Hepatocyte (in vitro differentiated cells): Measurements from ENCODE around the gene NLRC3. TPM values are rescaled to one million over a fixed set of nuclear protein-coding genes. Genes with fewer than 3 reads are reported as not detected.

Source experiments
- DNase-seq: peaks from one replicate; pipeline ENCODE4 v3.0.0-alpha.2; 2016; ENCODE audit warnings: low spot score
- H2AFZ ChIP-seq: fragments of 200-600 bp; sonication (generic); 2 replicates; pipeline ENCODE4 v1.6.0; 2016; ENCODE audit warnings: antibody characterized with exemption, mild to moderate bottlenecking
- H3K27ac ChIP-seq: fragments of 200-600 bp; sonication (generic); 2 replicates; pipeline ENCODE4 v1.5.1; 2016; ENCODE audit warnings: mild to moderate bottlenecking
- H3K27me3 ChIP-seq: fragments of 200-600 bp; sonication (generic); 2 replicates; pipeline ENCODE4 v1.6.1; 2016
- H3K36me3 ChIP-seq: fragments of 200-600 bp; sonication (generic); replicated peaks from 2 replicates; pipeline ENCODE4 v1.5.1; 2016; ENCODE audit warnings: low read depth; ENCODE audit not compliant: insufficient read depth
- H3K4me1 ChIP-seq: fragments of 200-600 bp; sonication (generic); 2 replicates; pipeline ENCODE4 v1.5.1; 2016; ENCODE audit warnings: mild to moderate bottlenecking, moderate library complexity; ENCODE audit not compliant: insufficient read depth
- H3K4me2 ChIP-seq: fragments of 200-600 bp; sonication (generic); 2 replicates; pipeline ENCODE4 v1.6.0; 2016
- H3K4me3 ChIP-seq: fragments of 200-600 bp; sonication (generic); 2 replicates; pipeline ENCODE4 v1.5.1; 2016; ENCODE audit warnings: mild to moderate bottlenecking
- H3K79me2 ChIP-seq: fragments of 200-600 bp; sonication (generic); 2 replicates; pipeline ENCODE4 v1.6.0; 2017; ENCODE audit warnings: mild to moderate bottlenecking
- H3K9me2 ChIP-seq: fragments of 200-600 bp; sonication (generic); replicated peaks from 2 replicates; pipeline ENCODE4 v1.6.0; 2017; ENCODE audit warnings: mild to moderate bottlenecking; ENCODE audit not compliant: insufficient read depth
- H3K9me3 ChIP-seq: fragments of 200-600 bp; sonication (generic); 2 replicates; pipeline ENCODE4 v1.5.1; 2016; ENCODE audit warnings: low read depth, mild to moderate bottlenecking
- H4K20me1 ChIP-seq: fragments of 200-600 bp; sonication (generic); 2 replicates; pipeline ENCODE4 v1.6.0; 2016; ENCODE audit warnings: mild to moderate bottlenecking; ENCODE audit not compliant: insufficient read depth, poor library complexity, severe bottlenecking
- EZH2 ChIP-seq: fragments of 200-600 bp; sonication (generic); IDR thresholded peaks from 2 replicates; pipeline ENCODE4 v1.6.1; 2016; ENCODE audit warnings: antibody characterized with exemption, mild to moderate bottlenecking, borderline replicate concordance
- EZH2phosphoT487 ChIP-seq: fragments of 200-600 bp; sonication (generic); IDR thresholded peaks from one replicate; pipeline ENCODE4 v1.6.1; 2018; ENCODE audit warnings: antibody characterized with exemption, mild to moderate bottlenecking, low read depth, moderate library complexity; ENCODE audit not compliant: unreplicated experiment, severe bottlenecking
- WGBS: methylation state at CpG from one replicate; pipeline ENCODE4 v1.1.6; 2016; ENCODE audit warnings: low lambda C conversion rate; ENCODE audit errors: missing lambda C conversion rate; 5-methylcytosine and 5-hydroxymethylcytosine counted together
- polyA plus RNA-seq: library from polyadenylated mRNA; unstranded; fragments of >200 nt; fragmentation: Nextera tagmentation; extraction: Ambion mirVana; gene quantifications from 2 replicates; pipeline ENCODE4 v1.2.1, GENCODE V29; 2016
- total RNA-seq: library from RNA; depleted of rRNA; stranded (reverse); fragments of >200 nt; gene quantifications from 2 replicates; pipeline ENCODE4 v1.2.3, GENCODE V29; 2014
- TF ChIP-seq, protein P1 (sequence below): fragments of 200-600 bp; sonication (generic); IDR thresholded peaks from 2 replicates; pipeline ENCODE4 v1.5.1; 2016; ENCODE audit warnings: antibody characterized with exemption, mild to moderate bottlenecking; ENCODE audit not compliant: poor library complexity

NLRC3 gene
- total and polyA plus RNA-seq, 2 experiments from 2014 or later: 0.10 to 0.15 TPM

DNA sequence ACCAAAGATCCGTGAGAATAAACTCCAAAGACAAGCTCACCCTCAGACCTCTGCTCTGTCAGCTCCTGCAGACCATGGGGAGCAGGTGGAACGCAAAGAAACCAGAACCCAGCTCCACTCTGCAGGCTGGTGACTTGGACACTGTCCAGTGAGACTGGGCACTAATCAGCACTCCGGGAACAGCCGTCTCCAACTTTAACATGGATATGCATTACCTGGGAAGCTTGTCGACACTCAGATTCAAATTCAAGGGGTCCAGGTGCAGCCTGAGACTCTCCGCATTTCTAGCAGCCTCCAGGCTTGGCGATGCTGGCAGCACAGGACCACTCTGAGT, 25.1 kb upstream of the NLRC3 start:
- H3K36me3 ChIP-seq: no peaks in the 10 kb centered on the region
- H4K20me1 ChIP-seq: no peaks in the 10 kb centered on the region
- H3K9me3 ChIP-seq: peaks cover 5% of the 10 kb centered on the region
- no peaks in the 10 kb centered on the region for H3K79me2 ChIP-seq
- TF ChIP-seq, protein P1, sequence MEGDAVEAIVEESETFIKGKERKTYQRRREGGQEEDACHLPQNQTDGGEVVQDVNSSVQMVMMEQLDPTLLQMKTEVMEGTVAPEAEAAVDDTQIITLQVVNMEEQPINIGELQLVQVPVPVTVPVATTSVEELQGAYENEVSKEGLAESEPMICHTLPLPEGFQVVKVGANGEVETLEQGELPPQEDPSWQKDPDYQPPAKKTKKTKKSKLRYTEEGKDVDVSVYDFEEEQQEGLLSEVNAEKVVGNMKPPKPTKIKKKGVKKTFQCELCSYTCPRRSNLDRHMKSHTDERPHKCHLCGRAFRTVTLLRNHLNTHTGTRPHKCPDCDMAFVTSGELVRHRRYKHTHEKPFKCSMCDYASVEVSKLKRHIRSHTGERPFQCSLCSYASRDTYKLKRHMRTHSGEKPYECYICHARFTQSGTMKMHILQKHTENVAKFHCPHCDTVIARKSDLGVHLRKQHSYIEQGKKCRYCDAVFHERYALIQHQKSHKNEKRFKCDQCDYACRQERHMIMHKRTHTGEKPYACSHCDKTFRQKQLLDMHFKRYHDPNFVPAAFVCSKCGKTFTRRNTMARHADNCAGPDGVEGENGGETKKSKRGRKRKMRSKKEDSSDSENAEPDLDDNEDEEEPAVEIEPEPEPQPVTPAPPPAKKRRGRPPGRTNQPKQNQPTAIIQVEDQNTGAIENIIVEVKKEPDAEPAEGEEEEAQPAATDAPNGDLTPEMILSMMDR: no peak
- TF ChIP-seq EZH2phosphoT487 (no peak), EZH2 (no peak)
- H2AFZ ChIP-seq: no peak overlapping the region
- H3K4me1 ChIP-seq: no peaks in the 10 kb centered on the region
- no peak for DNase-seq
- H3K4me2 ChIP-seq: no peak overlapping the region
- H3K9me2 ChIP-seq: no peaks in the 10 kb centered on the region
- 94% methylated on average over 7 of the region's 7 CpGs for WGBS
- H3K27ac ChIP-seq: no peak overlapping the region
- no peak overlapping the region for H3K4me3 ChIP-seq
- H3K27me3 ChIP-seq: no peaks in the 10 kb centered on the region

DNA sequence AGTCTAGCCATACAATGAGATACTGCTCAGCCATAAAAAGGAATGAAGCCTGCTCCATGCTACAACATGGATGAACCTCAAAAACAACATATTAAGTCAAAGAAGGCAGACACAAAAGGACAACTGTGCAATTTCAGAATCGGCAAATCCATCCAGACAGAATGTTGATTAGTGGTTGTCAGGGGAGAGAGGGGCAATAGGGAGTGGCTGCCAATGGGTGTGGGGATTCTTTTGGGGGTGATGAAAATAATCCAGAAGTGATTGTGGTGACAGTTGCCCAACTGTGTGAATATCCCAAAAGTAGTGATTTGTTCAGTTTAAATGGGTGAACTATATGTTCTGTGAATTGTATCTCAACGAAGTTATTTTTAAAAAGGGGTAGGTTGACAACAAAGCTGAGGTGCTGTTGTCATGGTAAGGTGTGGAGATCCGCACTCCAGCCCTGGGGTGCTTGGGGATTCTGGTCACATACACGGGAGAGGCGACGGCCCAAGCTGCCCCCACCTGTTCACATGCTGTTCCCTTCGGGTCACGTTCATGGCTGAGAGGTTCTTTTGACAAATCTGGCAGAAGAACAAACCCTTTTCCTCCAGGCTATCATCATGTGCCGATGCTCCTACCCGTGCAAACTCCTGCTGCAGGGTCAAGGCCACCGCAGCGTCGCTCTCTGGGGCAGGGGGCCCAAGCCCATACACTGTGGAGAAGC, 24.6 kb upstream of the NLRC3 start:
- TF ChIP-seq, protein P1: no peak
- TF ChIP-seq EZH2: no peak
- no peak for TF ChIP-seq EZH2phosphoT487
- H3K9me3 ChIP-seq: peaks cover 5% of the 10 kb centered on the region
- no peak overlapping the region for H3K4me2 ChIP-seq
- H3K27ac ChIP-seq: no peak overlapping the region
- no peaks in the 10 kb centered on the region for H3K79me2 ChIP-seq
- H3K4me1 ChIP-seq: no peaks in the 10 kb centered on the region
- no peaks in the 10 kb centered on the region for H3K9me2 ChIP-seq
- no peak overlapping the region for H2AFZ ChIP-seq
- no peaks in the 10 kb centered on the region for H4K20me1 ChIP-seq
- no peak overlapping the region for H3K4me3 ChIP-seq
- no peaks in the 10 kb centered on the region for H3K27me3 ChIP-seq
- 99% methylated on average over 13 of the region's 13 CpGs for WGBS
- no peaks in the 10 kb centered on the region for H3K36me3 ChIP-seq
- DNase-seq: no peak

DNA sequence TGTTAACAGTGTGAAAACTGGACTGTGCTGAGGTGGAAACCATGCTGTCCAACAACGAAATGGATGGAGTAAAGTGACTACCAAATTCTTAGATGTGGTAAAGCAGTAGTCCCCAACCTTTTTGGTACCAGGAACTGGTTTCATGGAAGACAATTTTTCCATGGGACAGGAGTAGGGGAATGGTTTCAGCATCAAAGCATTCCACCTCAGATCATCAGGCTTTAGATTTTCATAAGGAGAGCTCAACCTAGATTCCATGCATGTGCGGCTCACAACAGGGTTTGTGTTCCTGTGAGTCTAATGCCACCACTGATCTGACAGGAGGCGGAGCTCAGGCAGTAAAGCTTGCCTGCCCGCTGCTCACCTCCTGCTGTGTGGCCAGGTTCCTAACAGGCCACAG, 22.7 kb upstream of the NLRC3 start:
- H3K27me3 ChIP-seq: no peaks in the 10 kb centered on the region
- H4K20me1 ChIP-seq: no peaks in the 10 kb centered on the region
- TF ChIP-seq, protein P1: no peak
- TF ChIP-seq EZH2phosphoT487 (no peak), EZH2 (no peak)
- H2AFZ ChIP-seq: no peak overlapping the region
- H3K27ac ChIP-seq: no peak overlapping the region
- WGBS: 99% methylated on average over 4 of the region's 4 CpGs
- no peak overlapping the region for H3K4me2 ChIP-seq
- H3K36me3 ChIP-seq: no peaks in the 10 kb centered on the region
- no peaks in the 10 kb centered on the region for H3K79me2 ChIP-seq
- no peak overlapping the region for H3K4me3 ChIP-seq
- DNase-seq: no peak
- H3K4me1 ChIP-seq: no peaks in the 10 kb centered on the region
- peaks cover 5% of the 10 kb centered on the region for H3K9me3 ChIP-seq
- no peaks in the 10 kb centered on the region for H3K9me2 ChIP-seq

DNA sequence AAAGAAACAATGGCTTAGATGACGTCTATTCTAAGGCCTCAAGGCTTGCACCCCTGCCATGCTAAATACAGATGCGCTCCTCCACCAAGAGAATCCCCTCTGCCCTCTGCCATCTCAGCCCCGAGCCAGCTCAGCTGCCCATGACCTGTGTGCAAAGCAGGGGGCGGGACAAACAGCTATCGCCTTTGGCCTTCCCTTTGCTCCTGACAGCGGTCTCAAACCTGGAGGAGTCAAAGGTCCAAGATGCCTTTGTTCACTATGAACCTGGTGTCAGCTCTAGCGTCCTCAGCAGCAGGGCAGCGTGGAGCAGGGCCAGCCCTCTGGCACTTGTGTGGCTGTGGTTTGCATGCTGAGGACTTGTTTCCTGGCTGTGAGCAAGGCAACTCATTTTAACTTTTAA, 21.9 kb upstream of the NLRC3 start:
- Histone ChIP-seq H3K4me2 (no peak overlapping the region), H3K4me3 (no peak overlapping the region), H3K27ac (no peak overlapping the region), H4K20me1 (no peaks in the 10 kb centered on the region), H3K9me2 (no peaks in the 10 kb centered on the region), H3K36me3 (no peaks in the 10 kb centered on the region), H3K27me3 (no peaks in the 10 kb centered on the region), H3K79me2 (no peaks in the 10 kb centered on the region), H3K9me3 (peaks cover 5% of the 10 kb centered on the region), H3K4me1 (no peaks in the 10 kb centered on the region), H2AFZ (no peak overlapping the region)
- whole genome bisulfite sequencing: 95% methylated on average over 8 of the region's 8 CpGs
- no peak for TF ChIP-seq EZH2
- TF ChIP-seq, protein P1: no peak
- no peak for TF ChIP-seq EZH2phosphoT487
- no peak for DNase-seq
